GM12878 (cell line): ENCODE results near the gene AFAP1. TPM values are rescaled to one million over a fixed set of nuclear protein-coding genes. Genes with fewer than 3 reads are reported as not detected.

Experiments used
- ATAC-seq: fragments of 200-7000 bp; cut with Tn5 transposase; 3 replicates; pipeline ENCODE4 v1.9.1; 2020; ENCODE audit warnings: mild to moderate bottlenecking, moderate library complexity
- BruUV-seq: library from RNA; stranded (reverse); fragments of 400-500 nt; replicated peaks from 2 replicates; lab custom pipeline; 2021; lab: Mats Ljungman, UMichigan
- CTCF ChIA-PET: fragments of 300-600 bp; sonication (Branson Sonifier 250); formaldehyde crosslinking; extraction: SDS; loops from one replicate; lab custom pipeline; 2021; ENCODE audit warnings: inconsistent platforms; lab: Yijun Ruan, JAX
- POLR2A ChIA-PET: fragments of 350-600 bp; formaldehyde crosslinking; extraction: SDS; loops from one replicate; lab custom pipeline; 2021; ENCODE audit warnings: inconsistent platforms; lab: Charles Lee
- RAD21 ChIA-PET: fragments of 300-600 bp; sonication (Branson Sonifier 250); formaldehyde crosslinking; loops from one replicate; lab custom pipeline; 2023; ENCODE audit warnings: antibody characterized with exemption; ENCODE audit not compliant: unreplicated experiment; lab: Charles Lee
- SMC1A ChIA-PET: fragments of 300-600 bp; sonication (Branson Sonifier 250); formaldehyde crosslinking; loops from one replicate; lab custom pipeline; 2023; ENCODE audit not compliant: unreplicated experiment, uncharacterized antibody; lab: Charles Lee
- DNase-seq: peaks from one replicate; pipeline ENCODE4 v3.0.0-alpha.2; 2011; ENCODE audit warnings: low read depth, low spot score
- FAIRE-seq: peaks from 3 replicates; lab custom pipeline; 2011; peaks lifted over from hg19 to GRCh38; lab: Jason Lieb, UNC
- H2AFZ ChIP-seq: 2 replicates; pipeline ENCODE4 v1.6.0; 2011; ENCODE audit warnings: low read depth, low read length, control low read depth; ENCODE audit not compliant: control insufficient read depth
- H3K27ac ChIP-seq: 2 replicates; pipeline ENCODE4 v1.5.1; 2011; ENCODE audit warnings: control low read depth; ENCODE audit not compliant: control insufficient read depth, insufficient read depth
- H3K27me3 ChIP-seq, 2 experiments: replicated peaks in 1 of 2; 2 replicates each; pipeline versions ENCODE4 v1.6.0 to v1.6.1; 2011; ENCODE audit warnings: low read length in 1 of 2; ENCODE audit not compliant: control insufficient read depth in 2 of 2, insufficient read depth in 2 of 2
- H3K36me3 ChIP-seq, 2 experiments: 2 replicates each; pipeline ENCODE4 v1.5.1; 2011; ENCODE audit warnings: low read length in 1 of 2; ENCODE audit not compliant: control insufficient read depth in 2 of 2, insufficient read depth in 2 of 2
- H3K4me1 ChIP-seq: 2 replicates; pipeline ENCODE4 v1.6.1; 2011; ENCODE audit warnings: mild to moderate bottlenecking, low read length, moderate library complexity, mixed read lengths; ENCODE audit not compliant: control insufficient read depth, insufficient read depth
- H3K4me2 ChIP-seq: 2 replicates; pipeline ENCODE4 v1.6.0; 2011; ENCODE audit warnings: control low read depth; ENCODE audit not compliant: control insufficient read depth, insufficient read depth
- H3K4me3 ChIP-seq: fragments of 200-600 bp; sonication (generic); 2 replicates; pipeline ENCODE4 v1.5.1; 2016
- H3K79me2 ChIP-seq: 2 replicates; pipeline ENCODE4 v1.6.0; 2011; ENCODE audit warnings: low read length; ENCODE audit not compliant: control insufficient read depth, insufficient read depth
- H3K9ac ChIP-seq: 2 replicates; pipeline ENCODE4 v1.8.0; 2011; ENCODE audit warnings: low read length, control low read depth, mixed read lengths; ENCODE audit not compliant: control insufficient read depth, insufficient read depth
- H3K9me3 ChIP-seq: replicated peaks from 3 replicates; pipeline ENCODE4 v1.5.1; 2011; ENCODE audit warnings: mild to moderate bottlenecking, low read length; ENCODE audit not compliant: control insufficient read depth, insufficient read depth
- H4K20me1 ChIP-seq: 2 replicates; pipeline ENCODE4 v1.6.0; 2011; ENCODE audit not compliant: control insufficient read depth, insufficient read depth
- BCL11A ChIP-seq: IDR thresholded peaks from 2 replicates; pipeline ENCODE4 v1.6.1; 2011; ENCODE audit warnings: low read depth, low read length
- CBFB ChIP-seq: IDR thresholded peaks from 2 replicates; pipeline ENCODE4 v1.6.1; 2016; ENCODE audit warnings: antibody characterized with exemption, low read depth
- CEBPB ChIP-seq, 2 experiments: fragments of 150-350 bp in 1 of 2; IDR thresholded peaks; 2 replicates each; pipeline ENCODE4 v1.6.1; 2012 to 2014; ENCODE audit warnings: low read depth in 2 of 2, low read length in 2 of 2, borderline replicate concordance in 1 of 2, inconsistent platforms in 1 of 2
- LARP7 ChIP-seq: fragments of 450-650 bp; IDR thresholded peaks from 2 replicates; pipeline ENCODE4 v1.6.1; 2017; ENCODE audit warnings: mild to moderate bottlenecking
- PBX3 ChIP-seq: IDR thresholded peaks from 2 replicates; pipeline ENCODE4 v1.6.1; 2011; ENCODE audit warnings: mild to moderate bottlenecking, low read depth, low read length, moderate library complexity; ENCODE audit not compliant: insufficient replicate concordance
- SP1 ChIP-seq: IDR thresholded peaks from one replicate; pipeline ENCODE4 v1.6.1; 2011; ENCODE audit warnings: low read depth, low read length
- TAF1 ChIP-seq: IDR thresholded peaks from 2 replicates; pipeline ENCODE4 v1.6.1; 2011; ENCODE audit warnings: mild to moderate bottlenecking, low read depth, low read length, borderline replicate concordance
- USF1 ChIP-seq: IDR thresholded peaks from 2 replicates; pipeline ENCODE4 v1.6.1; 2011; ENCODE audit warnings: borderline replicate concordance, low read depth, mild to moderate bottlenecking, moderate library complexity, mixed read lengths, low read length; ENCODE audit not compliant: insufficient read depth; ENCODE audit errors: extremely low read length
- ZBTB40 ChIP-seq: fragments of 450-650 bp; IDR thresholded peaks from 2 replicates; pipeline ENCODE4 v1.6.1; 2016; ENCODE audit warnings: mild to moderate bottlenecking, moderate library complexity, borderline replicate concordance
- ZNF622 ChIP-seq: fragments of 450-650 bp; IDR thresholded peaks from 2 replicates; pipeline ENCODE4 v1.6.1; 2017; ENCODE audit warnings: mild to moderate bottlenecking, inconsistent platforms
- WGBS: methylation state at CpG from one replicate; pipeline ENCODE4 v1.1.6; 2016; ENCODE audit warnings: low lambda C conversion rate; ENCODE audit not compliant: insufficient replicate concordance, insufficient coverage; ENCODE audit errors: missing lambda C conversion rate; 5-methylcytosine and 5-hydroxymethylcytosine counted together
- in situ Hi-C: fragments of 300-500 bp; cut with MboI; formaldehyde crosslinking; loops from 9 replicates; pipeline ENCODE4 v1.14.3; 2018; ENCODE audit warnings: mixed read lengths
- intact Hi-C: fragments of 100-400 bp; cut with micrococcal nuclease; formaldehyde crosslinking; loops from one replicate; pipeline ENCODE4 v1.14.2; 2022; ENCODE audit not compliant: unreplicated experiment
- polyA plus RNA-seq, 11 experiments: library from polyadenylated mRNA; depleted of rRNA in 4 of 11; unstranded in 6 of 11; stranded (reverse) in 5 of 11; fragments of >200 nt; fragmentation: Nextera tagmentation in 4 of 11; fragmentation: Illumina TruSeq in 1 of 11; extraction: Ambion mirVana in 4 of 11; extraction: Trizol in 1 of 11; gene quantifications; 1 replicate in 1 of 11; 2 replicates in 10 of 11; pipeline versions ENCODE4 v1.2.1 to v1.2.3, GENCODE V29; 2011 to 2016; ENCODE audit warnings: inconsistent platforms in 2 of 11, missing spikeins in 2 of 11, low read depth in 1 of 11
- total RNA-seq, 4 experiments: library from RNA; depleted of rRNA in 3 of 4; stranded (reverse); fragments of >200 nt in 3 of 4; fragmentation: Illumina TruSeq in 1 of 4; extraction: Trizol in 1 of 4; gene quantifications; 2 replicates each; pipeline versions ENCODE4 v1.2.1 to v1.2.3, GENCODE V29; 2013 to 2021

The AFAP1 gene
- total and polyA plus RNA-seq, 10 of the 15 experiments (the other 5 are each of a cell fraction or from before 2014, with no cell fraction given) = 0.02 to 0.23 (median 0.09) TPM; not detected in 1

GRCh38 chr4:7767526-7767925 is 172.1 kb downstream of the AFAP1 start:
- POLR2A ChIA-PET = no interaction called here
- FAIRE-seq (no peak), DNase-seq (no peak), ATAC-seq (no peak)
- in situ Hi-C loops (loop anchor here (5.0 kb wide), 1 partner anchor 35 kb away; no protein-coding TSS in a partner anchor), intact Hi-C loops (no loop called here)
- TF ChIP-seq CEBPB (IDR thresholded peaks at IDR 0.05; ENCODE audit: borderline replicate concordance in 1 of 2, low read depth in 2 of 2, low read length in 2 of 2) = no peak
- TF ChIP-seq USF1 = no peak
- TF ChIP-seq SP1 = no peak
- TF ChIP-seq ZNF622 = no peak
- no peak for TF ChIP-seq LARP7
- TF ChIP-seq CBFB = no peak
- no peak for TF ChIP-seq ZBTB40
- no peak for TF ChIP-seq BCL11A
- no peak for TF ChIP-seq PBX3
- TF ChIP-seq TAF1 = no peak
- H3K79me2 ChIP-seq = no peaks in the 10 kb centered on the region
- H3K9me3 ChIP-seq = no peaks in the 10 kb centered on the region
- no peak overlapping the region for H3K4me2 ChIP-seq
- RAD21 ChIA-PET = no interaction called here
- H3K4me3 ChIP-seq = no peak overlapping the region
- SMC1A ChIA-PET = no interaction called here
- peaks cover 0 to 3% of the 10 kb centered on the region in 2 experiments; a peak in 2 of 4 replicates for H3K27me3 ChIP-seq
- no TSS peak for BruUV-seq
- no peaks in the 10 kb centered on the region for H3K36me3 ChIP-seq
- WGBS = 41% methylated on average over 9 of the region's 9 CpGs
- no peak overlapping the region for H2AFZ ChIP-seq
- H3K27ac ChIP-seq = no peak overlapping the region
- CTCF ChIA-PET = interaction anchor here (1.1 to 2.2 kb wide), 3 partner anchors 33 to 43 kb away, joined by 3 to 6 read pairs (median 5); no protein-coding TSS in a partner anchor
- no peak overlapping the region for H3K9ac ChIP-seq
- H4K20me1 ChIP-seq = no peaks in the 10 kb centered on the region
- peaks cover 19% of the 10 kb centered on the region for H3K4me1 ChIP-seq
